SK-N-SH (cell line): ENCODE results near the gene KCND3. TPM values are rescaled to one million over a fixed set of nuclear protein-coding genes. Genes with fewer than 3 reads are reported as not detected.
A peak's percentile ranks its signal among the peaks of the same experiment; 100 is the strongest.

ENCODE experiments used
- CTCF ChIA-PET: fragments of 300-600, 350-600 bp; formaldehyde crosslinking; extraction: SDS; loops from one replicate; lab custom pipeline; 2021; lab: Yijun Ruan, JAX
- POLR2A ChIA-PET: fragments of 350-600 bp; sonication (Branson Sonifier 250); formaldehyde crosslinking; extraction: SDS; loops from one replicate; lab custom pipeline; 2020; ENCODE audit warnings: antibody characterized with exemption, inconsistent platforms; lab: Yijun Ruan, JAX
- DNase-seq: peaks from one replicate; pipeline ENCODE4 v3.0.0; 2012
- H2AFZ ChIP-seq: fragments of 200-600 bp; sonication (generic); 2 replicates; pipeline ENCODE4 v1.8.1; 2016; ENCODE audit warnings: antibody characterized with exemption, mild to moderate bottlenecking, low read depth
- H3F3A ChIP-seq: fragments of 200-600 bp; sonication (generic); replicated peaks from 2 replicates; pipeline ENCODE3; 2016; ENCODE audit warnings: antibody characterized with exemption, mild to moderate bottlenecking; ENCODE audit not compliant: insufficient read depth
- H3K27ac ChIP-seq, 2 experiments: fragments of 200-500 bp in 1 of 2; fragments of 200-600 bp in 1 of 2; sonication (Bioruptor generic) in 1 of 2; sonication (generic), shearing (Covaris generic) in 1 of 2; 2 replicates each; pipeline versions ENCODE4 v1.5.1 to v1.6.1; 2014 to 2016; ENCODE audit warnings: low read depth in 2 of 2, inconsistent platforms in 1 of 2, low read length in 1 of 2, mild to moderate bottlenecking in 1 of 2, mixed read lengths in 1 of 2
- H3K27me3 ChIP-seq: fragments of 200-600 bp; sonication (generic), shearing (Covaris generic); 2 replicates; pipeline ENCODE4 v1.6.1; 2016; ENCODE audit warnings: mixed run types; ENCODE audit not compliant: insufficient read depth
- H3K36me3 ChIP-seq, 2 experiments: fragments of 200-500 bp in 1 of 2; fragments of 200-600 bp in 1 of 2; sonication (Bioruptor generic) in 1 of 2; sonication (generic) in 1 of 2; replicated peaks in 1 of 2; 2 replicates each; pipeline versions ENCODE3 to v1.5.1; 2014 to 2016; ENCODE audit warnings: low read length in 1 of 2, mild to moderate bottlenecking in 1 of 2; ENCODE audit not compliant: insufficient read depth in 2 of 2, control insufficient read depth in 1 of 2
- H3K4me1 ChIP-seq, 2 experiments: fragments of 200-500 bp in 1 of 2; fragments of 200-600 bp in 1 of 2; sonication (Bioruptor generic) in 1 of 2; sonication (generic), shearing (Covaris generic) in 1 of 2; 2 replicates each; pipeline versions ENCODE4 v1.5.1 to v1.6.1; 2014 to 2016; ENCODE audit warnings: low read depth in 1 of 2, low read length in 1 of 2, mixed run types in 1 of 2; ENCODE audit not compliant: insufficient read depth in 2 of 2, control insufficient read depth in 1 of 2
- H3K4me2 ChIP-seq: fragments of 200-600 bp; sonication (generic), shearing (Covaris generic); 2 replicates; pipeline ENCODE4 v1.6.1; 2017; ENCODE audit warnings: mixed run types
- H3K4me3 ChIP-seq, 2 experiments: fragments of 200-500 bp in 1 of 2; fragments of 200-600 bp in 1 of 2; sonication (Bioruptor generic) in 1 of 2; sonication (generic), shearing (Covaris generic) in 1 of 2; 2 replicates each; pipeline versions ENCODE4 v1.5.1 to v1.8.1; 2014 to 2016; ENCODE audit warnings: low read depth in 2 of 2, inconsistent platforms in 1 of 2, low read length in 1 of 2, mild to moderate bottlenecking in 1 of 2, mixed read lengths in 1 of 2, moderate library complexity in 1 of 2
- H3K79me2 ChIP-seq: fragments of 200-600 bp; sonication (generic); 2 replicates; pipeline ENCODE4 v1.8.1; 2017; ENCODE audit warnings: mild to moderate bottlenecking; ENCODE audit not compliant: insufficient read depth
- H3K9ac ChIP-seq: fragments of 200-600 bp; sonication (generic); 2 replicates; pipeline ENCODE4 v1.6.1; 2017; ENCODE audit warnings: mixed run types
- H3K9me2 ChIP-seq: fragments of 200-600 bp; sonication (generic); 2 replicates; pipeline ENCODE4 v1.6.1; 2017; ENCODE audit warnings: mixed run types
- H3K9me3 ChIP-seq: fragments of 200-600 bp; sonication (generic); 2 replicates; pipeline ENCODE4 v1.6.1; 2017; ENCODE audit warnings: mixed run types, mild to moderate bottlenecking, moderate library complexity
- H4K20me1 ChIP-seq: fragments of 200-600 bp; sonication (generic); 2 replicates; pipeline ENCODE4 v1.6.1; 2017; ENCODE audit warnings: mild to moderate bottlenecking, mixed run types; ENCODE audit not compliant: insufficient read depth
- CHD2 ChIP-seq: fragments of 150-350 bp; IDR thresholded peaks from 2 replicates; pipeline ENCODE4 v1.6.1; 2018; ENCODE audit warnings: low read length; ENCODE audit not compliant: partially characterized antibody
- CTCF ChIP-seq: fragments of 200-600 bp; sonication (generic); IDR thresholded peaks from 2 replicates; pipeline ENCODE4 v1.6.1; 2017; ENCODE audit warnings: antibody characterized with exemption, mild to moderate bottlenecking, moderate library complexity
- EP300 ChIP-seq, 2 experiments: IDR thresholded peaks; 2 replicates each; pipeline versions ENCODE4 v1.4.0 to v1.6.1; 2012; ENCODE audit warnings: borderline replicate concordance in 1 of 2, low read depth in 1 of 2, low read length in 1 of 2
- FOSL2 ChIP-seq: IDR thresholded peaks from 2 replicates; pipeline ENCODE4 v1.4.0; 2012; ENCODE audit warnings: low read depth, mild to moderate bottlenecking, moderate library complexity, borderline replicate concordance
- GATA2 ChIP-seq: sonication (generic); formaldehyde crosslinking; IDR thresholded peaks from 2 replicates; pipeline ENCODE4 v1.5.0; 2020; ENCODE audit warnings: mild to moderate bottlenecking, missing genetic modification reagents
- IRF3 ChIP-seq: fragments of 150-350 bp; IDR thresholded peaks from 2 replicates; pipeline ENCODE4 v1.6.1; 2016; ENCODE audit warnings: mild to moderate bottlenecking, low read depth, low read length
- MAX ChIP-seq: IDR thresholded peaks from 2 replicates; pipeline ENCODE4 v1.4.0; 2012; ENCODE audit warnings: low read depth
- MEF2A ChIP-seq: IDR thresholded peaks from 2 replicates; pipeline ENCODE4 v1.4.0; 2012; ENCODE audit warnings: low read depth, borderline replicate concordance
- MXI1 ChIP-seq: IDR thresholded peaks from 2 replicates; pipeline ENCODE4 v1.6.1; 2012; ENCODE audit warnings: mild to moderate bottlenecking, low read depth, low read length, improper control_type of control experiment
- NFIC ChIP-seq: IDR thresholded peaks from 2 replicates; pipeline ENCODE4 v1.4.0; 2012; ENCODE audit warnings: borderline replicate concordance
- NRF1 ChIP-seq: IDR thresholded peaks from 2 replicates; pipeline ENCODE4 v1.6.1; 2012; ENCODE audit warnings: low read depth, mild to moderate bottlenecking, low read length
- PBX3 ChIP-seq: IDR thresholded peaks from 2 replicates; pipeline ENCODE4; 2012
- RAD21 ChIP-seq: IDR thresholded peaks from 2 replicates; pipeline ENCODE4 v1.6.1; 2012; ENCODE audit warnings: mild to moderate bottlenecking, low read length
- RFX5 ChIP-seq: IDR thresholded peaks from 2 replicates; pipeline ENCODE4 v1.6.1; 2012; ENCODE audit warnings: mild to moderate bottlenecking, improper control_type of control experiment, low read length
- SMC3 ChIP-seq: IDR thresholded peaks from 2 replicates; pipeline ENCODE4 v1.6.1; 2012; ENCODE audit warnings: low read depth, low read length, improper control_type of control experiment
- TCF12 ChIP-seq: IDR thresholded peaks from 2 replicates; pipeline ENCODE4 v1.4.0; 2012
- WGBS: methylation state at CpG from one replicate; pipeline ENCODE4 v1.1.6; 2017; ENCODE audit warnings: low lambda C conversion rate; 5-methylcytosine and 5-hydroxymethylcytosine counted together
- polyA plus RNA-seq, 3 experiments: library from polyadenylated mRNA; depleted of rRNA; stranded (reverse); fragments of >200 nt; gene quantifications; 2 replicates each; pipeline ENCODE4 v1.2.3, GENCODE V29; 2012

KCND3 gene
- polyA plus RNA-seq, 1 of the 3 experiments (the other 2 are of a cell fraction), result not detected

GRCh38 chr1:111990026-111990877 is 784 bp upstream of the KCND3 start:
- Histone ChIP-seq H3K4me2 (peak overlapping the region; percentile 63), H3K4me3 (peak overlapping the region; percentile 34 to 44), H3K9ac (no peak overlapping the region), H2AFZ (no peak overlapping the region; the same call in 1 of the 2 replicates), H3K36me3 (no peaks in the 10 kb centered on the region), H3F3A (no peaks in the 10 kb centered on the region), H3K79me2 (no peaks in the 10 kb centered on the region), H3K4me1 (peaks cover 0 to 7% of the 10 kb centered on the region in 2 experiments; a peak in 2 of 4 replicates), H4K20me1 (no peaks in the 10 kb centered on the region)
- DNase-seq, result no peak
- TF ChIP-seq MXI1 (no peak), NFIC (no peak)
- TF ChIP-seq, all 33 proteins: peak for 0
- H3K27me3 ChIP-seq, result peaks cover 56% of the 10 kb centered on the region
- H3K9me3 ChIP-seq, result no peaks in the 10 kb centered on the region
- no peaks in the 10 kb centered on the region for H3K9me2 ChIP-seq
- WGBS, result 2% methylated on average over 34 of the region's 72 CpGs
- ChIA-PET POLR2A (no interaction called here), CTCF (interaction anchor here (0.6 to 2.6 kb wide), 7 partner anchors 9 to 221 kb away, joined by 3 to 9 read pairs (median 3); no protein-coding TSS in a partner anchor)
- H3K27ac ChIP-seq, result no peak overlapping the region

GRCh38 chr1:111988743-111989453 is 570 bp downstream of the KCND3 start:
- 12% methylated on average over 23 of the region's 51 CpGs for WGBS
- CTCF ChIA-PET, result interaction anchor here (1.0 to 1.4 kb wide), 3 partner anchors 8 to 27 kb away, joined by 3 read pairs; no protein-coding TSS in a partner anchor
- peaks cover 56% of the 10 kb centered on the region for H3K27me3 ChIP-seq

More at GRCh38 chr1:111988743-111989453, 570 bp downstream of the KCND3 start:
- Histone ChIP-seq H3K4me3 (peak overlapping the region in 1 of 2 experiments; percentile 34; a peak in 2 of 4 replicates), H3K9me3 (no peaks in the 10 kb centered on the region), H3F3A (no peaks in the 10 kb centered on the region), H2AFZ (no peak overlapping the region), H3K4me1 (peaks cover 0 to 7% of the 10 kb centered on the region in 2 experiments; a peak in 2 of 4 replicates), H3K9ac (no peak overlapping the region), H3K36me3 (no peaks in the 10 kb centered on the region), H3K4me2 (peak overlapping the region; percentile 59; the same call in 1 of the 2 replicates), H4K20me1 (no peaks in the 10 kb centered on the region), H3K9me2 (no peaks in the 10 kb centered on the region), H3K27ac (no peak overlapping the region), H3K79me2 (no peaks in the 10 kb centered on the region)
- TF ChIP-seq CHD2 (no peak), EP300 (IDR thresholded peaks at IDR 0.05; ENCODE audit: borderline replicate concordance in 1 of 2, low read depth in 1 of 2, low read length in 1 of 2) (no peak), CTCF (no peak), MXI1 (no peak), RAD21 (no peak), GATA2 (no peak), PBX3 (no peak), TCF12 (no peak), NRF1 (no peak), RFX5 (no peak), NFIC (no peak), IRF3 (no peak), MAX (no peak), MEF2A (no peak), SMC3 (no peak), FOSL2 (no peak)
- POLR2A ChIA-PET, result no interaction called here
- peak; percentile 54 for DNase-seq
